Mammary epithelial cell (primary cell): ENCODE measurements around the gene PASK.

ENCODE experiments used
- CTCF ChIP-seq, 2 donors: IDR thresholded peaks in 1 of 2; conservative IDR thresholded peaks in 1 of 2; 2 replicates each; pipeline ENCODE4 v1.5.1; 2011 to 2012; ENCODE audit warnings: inconsistent platforms in 2 of 2, low read length in 2 of 2, mild to moderate bottlenecking in 2 of 2, control low read depth in 1 of 2, low read depth in 1 of 2; ENCODE audit not compliant: insufficient read depth in 1 of 2; ENCODE audit errors: extremely low read depth in 1 of 2
- EZH2 ChIP-seq: IDR thresholded peaks from 2 replicates; pipeline ENCODE4 v1.6.1; 2012; ENCODE audit warnings: low read length, inconsistent platforms, borderline replicate concordance

GRCh38 chr2:241121008-241121407 lies 28.3 kb downstream of the PASK start:
- TF ChIP-seq CTCF (conservative IDR thresholded peaks at IDR 0.05 in 1 of 2, IDR thresholded peaks at IDR 0.05 in 1 of 2; ENCODE audit: extremely low read depth in 1 of 2, insufficient read depth in 1 of 2, low read depth in 1 of 2, low read length in 2 of 2) = no peak
- no peak for TF ChIP-seq EZH2
